ENCODE data around the gene KRT82. TPM values are rescaled to one million over a fixed set of nuclear protein-coding genes. Genes with fewer than 3 reads are reported as not detected.
"Not testable (repeated sequence)": the region's sequence is repeated elsewhere in the genome, so short reads cannot be mapped to it uniquely, and the experiment has no call there.

KRT82 gene
- not detected for total RNA-seq

GRCh38 chr12:52405922-52406385 lies at the start of gene KRT82:
TSS of gene KRT82 (minus strand) at chr12:52406335. CDS start at chr12:52406277, 58 bp downstream.
- no peaks in the 10 kb centered on the region for H3K27me3 Mint-ChIP-seq
- H3K36me3 Mint-ChIP-seq (ENCODE audit: low read depth) = no peaks in the 10 kb centered on the region
- H3K27ac Mint-ChIP-seq = no peak within 1 kb of the TSS
- POLR2A ChIA-PET = no interaction called here
- H3K9me3 Mint-ChIP-seq = no peaks in the 10 kb centered on the region
- H3K4me3 Mint-ChIP-seq = no peak within 1 kb of the TSS
- no peak for DNase-seq
- H3K4me1 Mint-ChIP-seq = no peaks in the 10 kb centered on the region
- CTCF ChIA-PET = no interaction called here

- no peak for DNase-seq
- ChIA-PET POLR2A (no interaction called here), CTCF (no interaction called here)
- Mint-ChIP-seq H3K9me3 (no peaks in the 10 kb centered on the region), H3K27me3 (peaks cover 24% of the 10 kb centered on the region), H3K27ac (no peak overlapping the region), H3K36me3 (ENCODE audit: low read depth) (no peaks in the 10 kb centered on the region), H3K4me3 (no peak overlapping the region), H3K4me1 (peaks cover 10% of the 10 kb centered on the region)
Observed at GRCh38 chr12:52455821-52456220, 49.7 kb upstream of the KRT82 start.

- POLR2A ChIA-PET = no interaction called here
- no peak for DNase-seq
- no peak overlapping the region for H3K27ac Mint-ChIP-seq
Observed at GRCh38 chr12:52454411-52455201, 48.5 kb upstream of the KRT82 start.

GRCh38 chr12:52452101-52452500 lies 46.0 kb upstream of the KRT82 start, which contains the start of gene KRT6B:
TSS of gene KRT6B (minus strand) at chr12:52452146. CDS start at chr12:52452078, 68 bp downstream.
- ChIA-PET CTCF (no interaction called here), POLR2A (no interaction called here)
- H3K27me3 Mint-ChIP-seq = peaks cover 13% of the 10 kb centered on the region
- no peak within 1 kb of the TSS for H3K27ac Mint-ChIP-seq
- no peak for DNase-seq
- H3K4me1 Mint-ChIP-seq = peaks cover 10% of the 10 kb centered on the region
- H3K9me3 Mint-ChIP-seq = no peaks in the 10 kb centered on the region
- H3K36me3 Mint-ChIP-seq (ENCODE audit: low read depth) = no peaks in the 10 kb centered on the region
- H3K4me3 Mint-ChIP-seq = no peak within 1 kb of the TSS

More at GRCh38 chr12:52454411-52455201, 48.5 kb upstream of the KRT82 start:
- H3K27me3 Mint-ChIP-seq = peaks cover 23% of the 10 kb centered on the region
- H3K9me3 Mint-ChIP-seq = no peaks in the 10 kb centered on the region
- H3K4me3 Mint-ChIP-seq = no peak overlapping the region
- CTCF ChIA-PET = no interaction called here
- H3K4me1 Mint-ChIP-seq = peaks cover 10% of the 10 kb centered on the region
- H3K36me3 Mint-ChIP-seq (ENCODE audit: low read depth) = no peaks in the 10 kb centered on the region

GRCh38 chr12:52448228-52448627 lies 42.1 kb upstream of the KRT82 start:
- Mint-ChIP-seq H3K4me1 (peaks cover 2% of the 10 kb centered on the region), H3K9me3 (no peaks in the 10 kb centered on the region), H3K4me3 (no peak overlapping the region), H3K27me3 (peaks cover 17% of the 10 kb centered on the region), H3K27ac (no peak overlapping the region), H3K36me3 (ENCODE audit: low read depth) (no peaks in the 10 kb centered on the region)
- DNase-seq = no peak
- ChIA-PET CTCF (no interaction called here), POLR2A (no interaction called here)

- H3K27ac Mint-ChIP-seq; POLR2A ChIA-PET; H3K4me1 Mint-ChIP-seq; H3K4me3 Mint-ChIP-seq; CTCF ChIA-PET; H3K9me3 Mint-ChIP-seq; DNase-seq; H3K36me3 Mint-ChIP-seq (ENCODE audit: low read depth): not testable (repeated sequence)
- H3K27me3 Mint-ChIP-seq = peaks cover 26% of the 10 kb centered on the region
Observed at GRCh38 chr12:52447196-52447595, 41.1 kb upstream of the KRT82 start.

GRCh38 chr12:52446367-52447045 lies 40.4 kb upstream of the KRT82 start:
- H3K4me3 Mint-ChIP-seq = no peak overlapping the region
- H3K27ac Mint-ChIP-seq = no peak overlapping the region
- CTCF ChIA-PET = no interaction called here
- H3K4me1 Mint-ChIP-seq = peaks cover 2% of the 10 kb centered on the region
- POLR2A ChIA-PET = no interaction called here
- no peak for DNase-seq
- H3K9me3 Mint-ChIP-seq = no peaks in the 10 kb centered on the region
- H3K27me3 Mint-ChIP-seq = peaks cover 30% of the 10 kb centered on the region
- no peaks in the 10 kb centered on the region for H3K36me3 Mint-ChIP-seq (ENCODE audit: low read depth)

GRCh38 chr12:52445876-52446275 lies 39.7 kb upstream of the KRT82 start:
- ChIA-PET CTCF (no interaction called here), POLR2A (no interaction called here)
- H3K27ac Mint-ChIP-seq = no peak overlapping the region
- peaks cover 2% of the 10 kb centered on the region for H3K4me1 Mint-ChIP-seq
- no peak for DNase-seq
- no peaks in the 10 kb centered on the region for H3K36me3 Mint-ChIP-seq (ENCODE audit: low read depth)
- peaks cover 36% of the 10 kb centered on the region for H3K27me3 Mint-ChIP-seq
- H3K4me3 Mint-ChIP-seq = no peak overlapping the region
- no peaks in the 10 kb centered on the region for H3K9me3 Mint-ChIP-seq

- Mint-ChIP-seq H3K4me1 (peaks cover 2% of the 10 kb centered on the region), H3K9me3 (no peaks in the 10 kb centered on the region), H3K36me3 (ENCODE audit: low read depth) (no peaks in the 10 kb centered on the region), H3K27me3 (peaks cover 36% of the 10 kb centered on the region), H3K4me3 (no peak overlapping the region), H3K27ac (no peak overlapping the region)
- POLR2A ChIA-PET = no interaction called here
- DNase-seq = no peak
- CTCF ChIA-PET = no interaction called here
Observed at GRCh38 chr12:52444647-52445595, 38.8 kb upstream of the KRT82 start.

GRCh38 chr12:52443966-52444365 lies 37.8 kb upstream of the KRT82 start:
- Mint-ChIP-seq H3K9me3 (no peaks in the 10 kb centered on the region), H3K4me3 (no peak overlapping the region), H3K36me3 (ENCODE audit: low read depth) (no peaks in the 10 kb centered on the region), H3K4me1 (peaks cover 2% of the 10 kb centered on the region), H3K27ac (no peak overlapping the region), H3K27me3 (peaks cover 36% of the 10 kb centered on the region)
- DNase-seq = no peak
- ChIA-PET CTCF (no interaction called here), POLR2A (no interaction called here)

- Mint-ChIP-seq H3K36me3 (ENCODE audit: low read depth) (no peaks in the 10 kb centered on the region), H3K4me1 (peaks cover 2% of the 10 kb centered on the region), H3K9me3 (no peaks in the 10 kb centered on the region), H3K27me3 (peaks cover 36% of the 10 kb centered on the region), H3K27ac (no peak overlapping the region), H3K4me3 (no peak overlapping the region)
- CTCF ChIA-PET = no interaction called here
- POLR2A ChIA-PET = no interaction called here
- no peak for DNase-seq
Observed at GRCh38 chr12:52442600-52443061, 36.5 kb upstream of the KRT82 start.

- H3K9me3 Mint-ChIP-seq = no peaks in the 10 kb centered on the region
- no peak for DNase-seq
- peaks cover under 1% of the 10 kb centered on the region for H3K4me1 Mint-ChIP-seq
- ChIA-PET CTCF (no interaction called here), POLR2A (no interaction called here)
- H3K27me3 Mint-ChIP-seq = peaks cover 39% of the 10 kb centered on the region
- no peak overlapping the region for H3K4me3 Mint-ChIP-seq
- no peak overlapping the region for H3K27ac Mint-ChIP-seq
- H3K36me3 Mint-ChIP-seq (ENCODE audit: low read depth) = no peaks in the 10 kb centered on the region
Observed at GRCh38 chr12:52441320-52441911, 35.3 kb upstream of the KRT82 start.

Measured in activated CD4-positive, alpha-beta memory T cell treated with anti-CD3 and anti-CD28 coated beads, Interleukin-2, amount 10 ng/mL, durations not matched to agents 7 days and 5 days (primary cell).